GM04504 (cell line): ENCODE measurements around the gene TMEM132C.

Source experiments
- DNase-seq: peaks from one replicate; pipeline ENCODE4 v3.0.0-alpha.2; 2012; ENCODE audit warnings: low read depth

Gene TMEM132C

DNA sequence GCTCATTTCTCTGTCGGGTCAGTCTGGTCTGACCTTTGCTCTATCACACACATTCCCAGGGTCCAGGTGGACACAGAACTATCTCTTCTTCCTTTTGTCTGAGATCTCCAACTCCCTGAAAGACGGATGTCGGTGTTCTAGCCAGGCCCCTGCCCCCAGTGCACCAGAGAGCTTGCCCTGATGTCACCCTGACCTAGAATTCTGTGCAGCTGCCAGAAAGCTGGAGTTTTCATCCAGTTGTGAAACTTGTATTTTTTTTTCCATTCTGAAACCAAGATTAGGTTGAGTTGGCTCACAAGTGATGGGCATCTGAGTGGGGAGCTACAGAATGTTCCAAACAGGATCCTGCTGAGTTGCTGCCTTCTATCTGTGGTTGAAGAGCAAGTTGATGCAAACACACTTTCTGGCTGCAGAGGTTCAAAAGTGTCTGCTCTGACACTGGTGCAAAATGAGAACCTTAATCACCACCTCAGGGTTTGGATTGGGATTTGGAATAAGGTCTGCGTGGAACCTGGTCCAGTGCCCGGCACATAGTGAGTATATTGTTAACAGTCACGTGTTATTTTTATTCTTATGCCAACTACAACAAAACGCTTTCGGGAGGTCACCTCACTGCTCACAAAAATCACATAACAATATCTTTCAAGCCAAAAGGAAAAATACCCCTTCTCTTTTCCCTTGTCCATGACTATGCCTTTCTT is 345.3 kb downstream of the TMEM132C start:
- DNase-seq, result no peak

DNA sequence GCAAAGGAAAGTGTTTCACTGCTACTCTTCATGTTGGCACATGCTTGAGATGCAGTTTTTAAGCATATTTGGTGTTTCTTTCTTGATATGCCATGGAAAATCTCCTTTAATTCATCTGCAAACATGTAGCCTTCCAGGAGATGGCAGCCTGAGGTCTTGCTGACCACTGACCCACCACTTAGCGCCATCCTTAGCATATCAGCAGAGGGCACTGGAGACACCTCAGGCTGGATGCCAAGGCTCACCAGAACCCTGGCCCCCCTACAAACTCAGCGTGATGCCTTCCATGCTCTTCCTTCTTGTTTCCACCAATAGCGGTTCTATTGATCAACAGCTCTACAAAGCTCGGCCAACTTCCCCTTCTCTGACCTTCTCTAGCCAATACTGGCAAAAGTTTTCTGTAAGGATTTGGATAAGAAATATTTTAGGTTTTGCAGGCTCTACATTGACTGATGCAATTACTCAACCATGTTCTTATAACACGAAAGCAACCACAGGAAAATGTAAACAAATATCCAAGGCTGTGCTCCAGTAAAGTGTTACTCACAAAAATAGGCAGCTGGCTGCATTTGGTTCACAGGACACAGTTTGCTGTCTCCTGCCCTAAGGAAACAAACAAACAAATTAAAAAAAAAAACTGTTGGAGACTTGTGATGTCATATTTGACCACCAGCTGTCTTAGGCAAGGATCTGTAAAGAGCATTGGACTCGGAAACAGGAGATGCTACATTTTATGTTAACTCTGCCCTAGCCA is 347.0 kb downstream of the TMEM132C start:
- DNase-seq, result no peak

DNA sequence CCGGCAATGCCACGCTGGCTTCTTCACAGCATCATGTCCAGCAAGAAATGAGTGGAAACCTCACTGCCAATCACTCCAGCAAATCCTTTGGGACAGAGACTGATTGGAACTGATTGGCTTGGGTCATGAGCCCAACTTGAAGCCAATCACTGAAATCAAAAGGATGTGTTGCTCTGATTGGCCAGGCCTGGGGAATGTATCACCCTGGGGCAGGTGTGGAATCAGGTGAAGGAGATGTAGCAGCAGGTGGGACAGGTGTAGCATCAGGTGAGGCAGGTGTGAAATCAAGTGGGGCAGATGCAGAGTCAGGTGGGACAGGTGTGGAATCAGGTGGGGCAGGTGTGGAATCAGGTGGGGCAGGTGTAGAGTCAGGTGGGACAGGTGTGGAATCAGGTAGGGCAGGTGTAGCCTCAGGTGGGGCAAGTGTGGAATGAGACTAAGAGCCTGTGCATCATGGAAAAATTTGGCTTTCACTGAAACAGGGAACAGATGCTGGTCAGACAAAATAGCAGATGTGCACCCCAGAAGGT is 350.4 kb downstream of the TMEM132C start:
- DNase-seq, result no peak

DNA sequence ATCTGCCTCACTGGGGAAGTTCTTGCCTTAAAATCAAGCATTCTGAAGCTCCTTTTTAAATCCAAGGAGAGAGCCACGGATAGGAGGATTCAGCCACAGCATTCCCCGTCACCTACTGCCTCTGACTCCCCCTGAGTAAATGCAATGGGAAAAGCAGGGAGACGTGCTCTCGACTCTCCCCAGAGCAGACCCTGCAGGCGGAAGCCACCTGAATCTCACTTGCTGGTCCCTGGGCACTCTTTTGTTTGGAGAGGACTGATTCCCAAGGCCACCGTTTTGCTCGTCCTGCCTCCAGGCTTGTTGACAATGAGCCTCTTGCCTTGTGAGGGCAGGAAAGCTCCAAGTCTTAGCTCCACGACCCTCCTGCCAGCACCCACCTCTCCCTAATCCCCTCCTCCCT is 352.3 kb downstream of the TMEM132C start:
- DNase-seq, result no peak

DNA sequence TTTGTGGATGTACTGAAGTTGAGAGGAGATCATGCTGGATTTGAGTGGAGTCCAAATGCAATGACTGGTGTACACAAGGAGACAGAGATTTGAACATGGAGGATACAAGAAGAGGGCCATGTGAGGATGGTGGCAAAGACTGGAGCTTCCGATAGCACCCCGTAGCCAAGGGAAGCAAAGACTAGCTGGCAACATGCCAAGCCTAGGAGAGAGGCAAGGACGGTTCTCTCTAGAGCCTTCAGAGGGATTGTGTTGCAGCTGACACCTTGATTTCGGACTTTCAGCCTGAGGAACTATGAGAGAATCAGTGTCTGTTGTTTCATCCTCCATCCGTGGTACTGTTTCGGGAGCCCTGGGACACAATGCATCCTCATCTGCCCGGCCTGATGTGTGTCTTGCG is 354.3 kb downstream of the TMEM132C start:
- no peak for DNase-seq

DNA sequence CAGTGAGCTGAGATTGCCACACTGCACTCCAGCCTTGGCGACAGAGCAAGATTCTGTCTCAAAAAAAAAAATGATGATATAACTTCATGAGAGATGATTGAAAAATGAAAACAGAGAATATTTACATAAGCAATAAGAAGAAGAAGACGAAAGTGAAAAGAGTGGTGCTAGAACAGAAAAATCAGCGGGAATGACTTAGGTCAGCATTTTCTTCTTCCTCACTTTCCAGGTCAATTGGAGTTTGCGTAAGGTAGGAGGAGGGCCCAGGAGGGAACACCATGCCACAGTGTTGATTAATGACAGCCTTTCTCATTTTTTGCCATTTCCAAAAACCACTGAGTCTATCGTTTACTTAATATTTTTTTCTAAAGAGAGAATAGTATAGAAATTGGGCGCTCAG is 356.8 kb downstream of the TMEM132C start:
- DNase-seq, result no peak

DNA sequence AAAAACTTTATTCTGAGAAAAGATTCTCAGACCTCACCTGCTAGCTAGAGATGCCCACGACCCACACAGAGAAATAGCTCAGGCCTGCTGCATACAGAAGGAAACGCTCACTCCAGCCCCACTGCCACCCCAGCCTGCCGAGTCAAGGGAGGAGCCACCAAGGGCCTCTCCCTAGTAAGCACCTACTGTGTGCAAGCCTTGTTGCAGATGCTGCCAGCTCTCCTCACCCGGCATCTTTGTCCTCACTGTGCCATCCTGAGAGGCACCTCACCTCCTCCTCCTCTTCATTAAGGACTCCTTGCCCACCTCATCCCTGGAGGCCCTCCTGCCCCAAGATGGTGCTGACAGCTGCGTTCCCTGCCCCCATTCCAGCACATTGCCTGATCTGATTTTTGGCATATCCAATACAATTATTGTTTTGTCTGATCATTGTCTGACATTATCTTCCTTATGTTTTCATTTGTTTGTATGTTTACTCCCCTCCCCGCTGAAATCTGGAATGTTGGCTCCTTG is 359.9 kb downstream of the TMEM132C start:
- no peak for DNase-seq

DNA sequence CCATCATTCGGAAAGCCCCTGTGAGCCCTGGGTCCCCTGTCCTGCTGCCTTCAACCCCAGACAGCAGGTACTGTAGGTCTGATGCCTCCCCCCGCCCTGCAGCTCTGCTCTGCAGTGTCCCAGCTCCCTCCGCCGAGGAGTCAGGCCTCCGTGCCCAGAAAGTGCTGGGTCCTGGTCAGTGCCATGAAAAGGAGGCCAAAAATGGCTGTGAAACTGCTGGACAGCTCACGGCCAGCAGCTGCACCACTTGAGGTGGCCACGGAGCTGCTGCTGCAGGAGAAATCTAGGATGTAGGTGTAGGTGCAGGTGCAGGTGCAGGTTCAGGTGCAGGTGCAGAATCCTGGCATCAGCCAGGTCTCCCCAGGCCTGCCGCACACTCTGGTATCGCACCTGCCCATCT is 360.7 kb downstream of the TMEM132C start:
- no peak for DNase-seq

DNA sequence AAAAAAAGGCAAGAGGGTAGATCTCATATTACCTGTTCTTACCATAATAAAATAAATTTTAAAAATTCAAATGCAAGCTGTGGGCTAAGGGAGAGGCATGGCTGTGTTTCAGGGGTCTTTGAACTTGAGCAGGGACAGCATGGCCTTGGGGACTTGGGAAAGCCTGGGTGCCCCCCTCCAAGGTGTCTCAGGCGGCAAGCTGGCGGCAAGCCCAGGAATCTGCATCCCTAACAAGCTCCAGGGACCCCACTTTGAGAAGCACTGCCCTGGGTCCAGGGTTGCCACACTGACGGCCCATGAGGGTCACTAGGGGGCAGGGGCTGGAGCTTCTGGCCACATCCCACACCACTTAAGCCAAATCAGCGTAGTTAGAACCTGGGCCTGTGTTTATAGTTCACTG is 363.0 kb downstream of the TMEM132C start:
- no peak for DNase-seq

DNA sequence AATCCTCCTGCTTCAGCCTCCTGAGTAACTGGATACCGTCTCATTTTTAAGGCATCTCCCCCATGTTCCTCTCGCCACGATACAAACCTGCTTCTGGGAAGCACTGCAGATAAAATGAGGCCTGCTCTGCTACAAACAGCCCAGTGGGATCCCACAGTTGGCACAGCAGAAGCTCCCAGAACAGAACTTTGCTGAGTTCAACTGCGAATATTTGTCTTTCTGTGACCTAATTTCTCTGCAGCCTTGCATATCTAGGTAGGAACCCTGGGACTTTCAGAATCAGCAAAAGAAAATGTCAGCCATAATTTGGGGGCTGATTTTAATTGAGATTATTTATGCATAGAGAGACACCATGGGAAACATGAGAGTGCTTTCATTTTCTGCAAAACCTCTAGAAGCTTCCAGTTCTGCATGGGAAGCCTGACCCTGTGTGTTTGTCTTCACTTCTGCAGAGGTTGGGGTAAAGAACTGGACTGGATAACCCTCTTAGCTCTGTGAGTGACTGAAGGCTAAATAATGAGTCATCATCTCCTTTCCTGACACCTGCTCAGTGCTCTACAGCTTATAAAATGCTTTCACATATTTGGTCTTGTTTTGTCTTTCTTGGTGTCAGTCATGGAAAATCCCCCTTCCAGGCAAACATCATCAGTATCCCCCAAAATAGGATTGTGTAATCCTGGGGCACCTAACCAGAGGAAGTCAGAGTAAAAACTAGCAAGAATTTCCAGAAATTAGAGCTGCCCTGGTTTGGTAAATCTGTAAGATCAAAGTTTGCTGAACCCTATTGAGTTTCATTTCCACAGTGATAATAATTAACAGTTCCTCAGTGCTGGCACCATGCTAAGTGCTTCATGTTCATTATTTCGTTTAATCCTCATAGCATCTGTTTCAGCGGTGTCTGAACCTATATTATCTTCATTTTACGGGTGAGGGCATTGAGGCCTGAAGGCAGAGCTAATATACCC is 371.0 kb downstream of the TMEM132C start:
- DNase-seq, result no peak

DNA sequence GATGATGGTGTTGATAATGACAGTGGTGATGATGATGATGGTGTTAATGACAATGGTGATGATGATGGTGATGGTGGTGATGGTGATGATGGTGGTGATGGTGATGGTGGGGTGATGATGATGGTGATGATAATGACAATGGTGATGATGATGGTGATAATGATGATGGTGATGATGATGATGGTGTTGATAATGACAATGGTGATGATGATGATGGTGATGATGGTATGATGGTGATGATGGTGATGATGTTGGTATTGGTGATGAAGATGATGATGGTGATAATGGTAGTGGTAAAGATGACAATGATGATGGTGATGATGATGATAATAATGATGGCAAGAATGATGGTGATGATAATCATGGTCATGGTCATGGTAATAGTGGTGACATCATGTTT is 372.1 kb downstream of the TMEM132C start:
- no peak for DNase-seq

DNA sequence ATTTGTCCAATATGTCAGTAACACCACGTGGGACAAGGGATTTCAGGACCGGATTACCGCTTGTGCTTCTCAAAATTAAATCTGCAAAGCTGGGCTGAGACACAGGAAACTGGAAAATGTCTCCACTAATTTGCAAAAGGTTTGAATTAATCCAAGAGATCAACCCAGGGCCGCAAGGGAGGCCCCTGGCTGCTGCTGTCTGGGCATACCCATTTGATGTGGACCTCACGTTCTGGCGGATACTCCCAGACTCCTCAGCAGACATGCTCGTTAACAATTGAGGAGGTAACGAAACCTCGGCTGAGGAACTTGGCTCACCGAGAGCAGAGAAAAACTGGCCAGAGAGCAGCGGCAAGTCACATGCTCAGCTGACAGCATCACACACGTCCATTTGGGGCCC is 376.2 kb downstream of the TMEM132C start:
- DNase-seq, result no peak

DNA sequence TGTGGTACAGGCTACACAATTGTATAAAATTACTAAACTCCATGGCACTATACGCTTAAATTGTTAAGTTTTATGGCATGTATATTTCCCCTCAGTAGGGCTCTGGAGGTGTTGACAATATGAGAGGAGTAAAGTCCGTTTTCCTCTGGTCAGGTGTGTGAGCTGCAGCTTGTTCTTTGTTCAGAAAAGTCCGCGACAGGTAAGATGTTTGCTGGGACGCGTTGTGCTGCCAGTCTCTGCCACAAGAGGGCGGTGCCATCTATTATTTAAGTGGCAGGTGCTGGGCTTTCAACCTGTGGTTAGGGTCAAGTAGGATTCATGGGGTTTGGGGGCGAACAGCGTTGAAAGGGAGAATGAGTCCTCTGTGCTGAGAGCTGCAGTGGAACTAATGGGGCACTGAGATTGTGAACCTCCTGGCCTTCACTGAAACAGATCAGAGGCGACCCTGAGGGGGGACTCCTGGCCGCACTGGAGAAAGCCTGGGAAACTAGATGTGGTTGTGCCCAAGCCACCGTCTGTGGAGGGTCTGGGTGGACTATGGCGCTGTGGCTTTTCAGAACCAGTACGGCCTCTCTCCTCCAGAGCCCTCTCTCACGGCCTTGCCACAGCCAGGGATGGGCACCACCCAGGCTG is 377.8 kb downstream of the TMEM132C start:
- DNase-seq, result no peak

DNA sequence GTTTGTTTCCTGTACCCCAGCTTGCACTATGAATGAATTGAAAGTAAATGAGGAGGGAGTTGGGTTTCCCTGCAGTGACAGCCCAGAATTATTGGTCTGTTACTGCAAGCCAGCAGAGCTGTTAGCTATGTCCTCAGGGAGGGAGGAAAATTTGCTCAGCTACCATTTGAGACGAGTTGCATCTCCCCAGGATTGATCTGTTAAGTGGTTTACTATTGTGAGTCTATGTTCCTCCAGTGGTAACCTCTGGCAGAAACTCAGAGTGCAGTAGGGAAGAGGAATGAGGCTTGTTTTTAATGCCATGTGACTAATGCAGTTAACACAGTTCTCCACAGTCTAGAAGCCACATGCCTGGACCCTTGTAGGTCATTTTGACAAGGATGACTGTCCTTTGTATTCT is 382.9 kb downstream of the TMEM132C start:
- no peak for DNase-seq

DNA sequence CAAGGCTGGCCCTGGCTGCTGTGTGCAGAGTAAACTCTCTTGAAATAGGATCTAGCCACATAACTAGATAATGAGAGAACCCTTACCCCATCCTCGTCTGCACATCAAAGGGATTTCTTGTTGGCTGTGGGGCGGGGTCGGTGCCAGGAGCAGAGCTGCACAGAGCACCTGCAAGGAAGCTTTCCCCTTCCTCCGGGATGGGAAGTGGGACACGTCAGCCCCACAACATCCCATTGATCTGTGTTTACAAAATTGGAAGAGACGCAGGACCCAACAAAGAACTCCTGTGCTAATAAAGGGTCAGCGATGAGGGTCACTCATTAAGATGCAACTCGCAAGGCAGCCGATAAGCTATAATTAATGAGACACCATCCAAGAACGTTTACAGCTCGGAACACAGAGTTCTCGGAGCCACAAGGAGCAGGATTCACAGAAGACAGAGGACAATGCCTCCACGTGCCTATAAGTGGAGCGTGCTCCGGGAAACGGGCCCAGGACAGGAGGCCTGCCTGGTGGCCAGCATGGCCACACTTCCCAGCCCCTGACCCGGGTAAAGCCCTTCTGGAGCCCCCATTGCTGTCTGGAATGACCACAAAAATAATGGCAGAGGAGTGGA is 385.3 kb downstream of the TMEM132C start:
- DNase-seq, result no peak

DNA sequence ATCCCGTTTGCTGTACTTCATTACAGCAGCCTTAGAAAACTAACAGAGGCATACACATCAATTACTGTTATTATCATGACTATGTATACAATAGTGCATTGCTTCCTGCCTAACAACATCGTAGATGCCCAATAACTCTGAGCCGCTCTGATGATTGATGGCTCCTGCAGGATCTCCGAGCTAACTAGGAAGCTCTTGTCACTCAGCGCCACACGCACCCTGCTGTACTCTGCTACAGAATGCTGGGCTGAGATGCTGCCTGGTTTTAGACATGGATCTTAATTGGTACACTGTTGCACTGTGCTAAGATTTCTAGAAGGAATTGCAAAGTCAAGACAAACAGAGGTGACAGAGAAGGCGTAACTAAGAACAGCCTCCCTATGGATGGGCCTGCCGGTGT is 387.5 kb downstream of the TMEM132C start:
- DNase-seq, result no peak

DNA sequence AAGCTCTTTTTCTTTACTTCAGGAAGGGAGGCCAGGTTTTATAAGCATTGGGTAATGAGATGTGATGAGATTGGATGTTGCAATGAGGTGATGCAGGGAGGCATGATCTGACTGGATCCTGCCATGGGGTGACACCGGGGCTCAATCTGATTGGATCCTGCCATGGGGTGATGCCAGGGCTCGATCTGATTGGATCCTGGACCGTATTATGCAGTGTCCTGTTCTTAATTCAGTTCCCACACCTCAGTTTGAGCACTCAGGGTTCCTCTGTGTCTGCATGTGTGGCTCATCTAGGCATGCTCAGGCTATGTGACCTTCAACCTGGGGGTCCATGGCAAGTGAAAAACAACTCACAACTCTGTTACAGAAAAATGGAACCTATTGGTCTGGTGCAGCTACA is 390.4 kb downstream of the TMEM132C start:
- DNase-seq, result no peak

DNA sequence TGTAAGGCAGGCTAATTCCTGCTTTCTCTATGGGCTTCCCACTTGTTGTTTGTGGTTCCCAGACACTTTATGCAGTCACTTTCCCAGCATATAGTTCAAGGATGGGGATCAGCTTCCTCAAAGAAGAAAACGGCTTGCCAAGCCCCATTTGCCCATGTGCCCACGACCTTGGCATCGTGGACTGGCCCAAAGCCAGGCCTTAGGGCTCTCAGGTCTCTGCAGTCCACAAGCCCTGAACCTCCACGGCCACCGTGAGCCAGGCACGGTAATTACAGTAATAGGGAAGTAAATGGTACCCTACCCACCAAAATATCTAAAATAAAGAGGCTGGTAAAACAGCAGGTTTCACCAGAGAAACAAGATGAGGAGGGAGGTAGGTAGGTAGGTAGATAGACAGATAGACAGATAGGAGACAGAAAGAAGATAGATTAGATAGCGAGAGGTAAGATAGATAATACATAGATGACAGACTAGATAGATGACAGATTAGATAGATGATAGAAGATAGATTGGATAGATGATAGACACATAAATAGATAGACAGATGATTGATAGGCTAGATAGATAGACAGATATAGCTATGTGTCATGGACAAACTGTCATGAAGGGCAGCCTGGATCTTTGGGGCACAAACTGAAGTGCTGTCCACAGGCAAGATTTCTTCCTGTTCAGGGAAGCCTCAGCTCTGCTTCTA is 393.7 kb downstream of the TMEM132C start:
- DNase-seq, result no peak

DNA sequence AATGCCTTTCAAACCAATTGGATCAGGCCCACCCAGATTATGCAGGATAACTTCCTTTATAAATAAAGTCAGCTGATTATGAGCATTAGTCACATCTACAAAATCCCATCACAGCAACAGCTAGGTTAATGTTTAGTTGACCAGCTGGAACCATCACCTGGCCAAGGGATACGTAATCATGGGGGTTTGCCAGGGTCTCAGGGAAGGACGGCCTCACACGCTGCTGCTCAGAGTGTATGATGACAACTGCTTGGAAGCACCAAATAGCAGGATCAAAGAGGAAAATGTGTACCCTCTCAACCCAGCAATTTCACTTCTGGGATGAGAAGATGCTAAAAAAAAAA is 394.2 kb downstream of the TMEM132C start:
- no peak for DNase-seq

DNA sequence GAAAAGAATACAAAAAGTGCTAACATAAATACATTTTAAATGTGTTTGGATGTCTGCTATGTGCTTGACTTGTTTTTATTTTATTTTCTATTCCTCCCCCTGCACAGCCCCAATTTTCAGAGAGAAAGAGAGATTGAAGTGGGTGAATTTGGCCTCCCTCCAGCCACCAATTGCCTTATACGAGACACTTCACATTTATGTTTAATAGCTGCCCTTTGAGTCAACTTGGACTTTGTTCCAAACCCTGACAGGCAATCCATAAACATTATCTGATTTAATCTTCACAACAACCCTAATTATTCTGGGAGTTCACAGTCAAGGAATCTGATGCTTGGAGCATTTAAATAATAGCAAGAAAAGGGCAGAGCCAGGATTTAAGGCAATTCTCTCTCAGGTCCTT is 395.1 kb downstream of the TMEM132C start:
- DNase-seq, result no peak

DNA sequence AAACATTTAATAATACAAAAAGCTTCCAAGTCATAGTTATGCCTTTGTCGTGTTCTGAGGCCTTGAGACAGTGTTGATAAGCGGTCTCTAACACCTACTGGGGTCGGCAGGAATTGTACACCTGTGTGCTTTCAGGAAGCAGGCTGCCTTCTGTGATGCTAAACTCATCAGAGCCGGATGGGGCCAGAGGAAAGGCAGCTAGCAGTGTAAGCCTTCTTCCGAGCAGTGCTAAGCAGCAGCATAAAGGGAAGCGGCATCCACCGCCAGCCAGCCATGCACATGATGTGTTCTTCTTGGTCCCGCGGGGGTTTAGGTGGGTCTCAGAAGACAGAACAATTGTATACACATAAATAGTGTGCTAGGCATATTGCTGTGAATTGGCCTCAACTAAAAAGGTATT is 397.5 kb downstream of the TMEM132C start:
- DNase-seq, result no peak
